OCI-LY7 (cell line): Measurements from ENCODE around the gene NABP2. TPM values are rescaled to one million over a fixed set of nuclear protein-coding genes. Genes with fewer than 3 reads are reported as not detected.

Experiments used
- BruUV-seq: library from RNA; stranded (reverse); fragments of 400-500 nt; replicated peaks from 2 replicates; lab custom pipeline; 2021; lab: Mats Ljungman, UMichigan
- CTCF ChIA-PET: fragments of 300-600 bp; sonication (Branson Sonifier 250); formaldehyde crosslinking; loops from one replicate; lab custom pipeline; 2022; ENCODE audit warnings: antibody characterized with exemption; ENCODE audit not compliant: unreplicated experiment; lab: Charles Lee
- POLR2A ChIA-PET: fragments of 300-600 bp; sonication (Branson Sonifier 250); formaldehyde crosslinking; loops from one replicate; lab custom pipeline; 2022; ENCODE audit warnings: antibody characterized with exemption; lab: Charles Lee
- DNase-seq: peaks from one replicate; pipeline ENCODE4 v3.0.0-alpha.2; 2015; ENCODE audit warnings: low spot score
- H2AFZ ChIP-seq: fragments of 200-600 bp; sonication (generic), shearing (Covaris generic); 2 replicates; pipeline ENCODE4 v1.6.1; 2014; ENCODE audit warnings: mild to moderate bottlenecking, antibody characterized with exemption, low read length, moderate library complexity
- H3K27ac ChIP-seq: fragments of 200-600 bp; sonication (generic); 2 replicates; pipeline ENCODE4 v1.5.1; 2014; ENCODE audit warnings: mixed run types, low read depth, mild to moderate bottlenecking, moderate library complexity, low read length, inconsistent platforms; ENCODE audit not compliant: poor library complexity, severe bottlenecking
- H3K36me3 ChIP-seq: fragments of 200-600 bp; sonication (generic); 2 replicates; pipeline ENCODE4 v1.6.1; 2014; ENCODE audit warnings: mild to moderate bottlenecking, antibody characterized with exemption, low read length, moderate library complexity, mixed read lengths; ENCODE audit not compliant: insufficient read depth
- H3K4me1 ChIP-seq: fragments of 200-600 bp; sonication (generic); 2 replicates; pipeline ENCODE4 v1.5.1; 2014; ENCODE audit warnings: mild to moderate bottlenecking, low read length; ENCODE audit not compliant: insufficient read depth, poor library complexity, severe bottlenecking
- H3K4me2 ChIP-seq: fragments of 200-600 bp; sonication (generic); 2 replicates; pipeline ENCODE4 v1.6.1; 2014; ENCODE audit warnings: mild to moderate bottlenecking, low read length
- H3K4me3 ChIP-seq: fragments of 200-600 bp; sonication (generic); 2 replicates; pipeline ENCODE4 v1.5.1; 2014; ENCODE audit warnings: mild to moderate bottlenecking, low read depth, low read length; ENCODE audit not compliant: poor library complexity, severe bottlenecking
- H3K79me2 ChIP-seq: fragments of 200-600 bp; sonication (generic); 2 replicates; pipeline ENCODE4 v1.6.1; 2016; ENCODE audit warnings: low read depth, mild to moderate bottlenecking, low read length, moderate library complexity, mixed read lengths; ENCODE audit not compliant: insufficient read depth
- H3K9me2 ChIP-seq: fragments of 200-600 bp; sonication (generic); 2 replicates; pipeline ENCODE4 v1.6.1; 2016; ENCODE audit warnings: mild to moderate bottlenecking, low read length, mixed read lengths; ENCODE audit not compliant: insufficient read depth
- H3K9me3 ChIP-seq: fragments of 200-600 bp; sonication (generic); 2 replicates; pipeline ENCODE4 v1.6.1; 2014; ENCODE audit warnings: mild to moderate bottlenecking, mixed run types, low read length, mixed read lengths
- H4K20me1 ChIP-seq: fragments of 200-600 bp; sonication (generic); 2 replicates; pipeline ENCODE4 v1.6.1; 2014; ENCODE audit warnings: mild to moderate bottlenecking, antibody characterized with exemption, low read length, moderate library complexity, mixed read lengths; ENCODE audit not compliant: insufficient read depth
- EZH2phosphoT487 ChIP-seq: fragments of 200-600 bp; sonication (generic); IDR thresholded peaks from 2 replicates; pipeline ENCODE4 v1.6.1; 2018; ENCODE audit warnings: low read depth, borderline replicate concordance, mild to moderate bottlenecking, mixed run types, antibody characterized with exemption, low read length, moderate library complexity, mixed read lengths
- intact Hi-C: fragments of 100-400 bp; cut with micrococcal nuclease; formaldehyde crosslinking; loops from one replicate; pipeline ENCODE4 v1.10.0; 2022; ENCODE audit not compliant: unreplicated experiment
- total RNA-seq, 2 experiments: library from RNA; depleted of rRNA in 1 of 2; stranded (reverse); fragments of >200 nt in 1 of 2; shearing (Covaris generic) in 1 of 2; gene quantifications; 2 replicates each; pipeline ENCODE4 v1.2.3, GENCODE V29; 2014 to 2022
- TF ChIP-seq, protein P1 (sequence below): fragments of 200-600 bp; sonication (generic); conservative IDR thresholded peaks from 2 replicates; pipeline ENCODE4 v1.5.1; 2014; ENCODE audit warnings: mild to moderate bottlenecking, antibody characterized with exemption, low read length, moderate library complexity, mixed read lengths

NABP2 gene
- total RNA-seq, 2 experiments from 2014 or later, result 37.5 to 61.1 TPM

DNA sequence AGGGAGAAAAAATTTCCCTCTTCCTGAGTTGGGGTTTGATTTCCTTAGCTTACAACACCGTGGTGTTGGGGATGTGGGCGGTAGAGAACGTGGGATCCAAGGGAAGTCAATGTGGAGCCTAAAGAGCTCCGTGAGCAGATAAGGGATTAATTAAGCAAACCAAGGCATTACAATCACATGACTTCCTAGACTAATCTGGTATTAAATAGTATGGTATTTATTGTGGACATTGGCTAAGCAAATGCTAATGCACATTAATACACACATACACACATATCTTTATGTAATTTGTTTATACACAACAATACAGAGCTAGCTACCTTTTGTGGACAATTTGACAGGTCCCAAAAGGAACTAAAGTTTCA lies 1.6 kb upstream of the NABP2 start:
- H2AFZ ChIP-seq, result peak overlapping the region; percentile 65; the same call in 1 of the 2 replicates
- intact Hi-C loops, result no loop called here

DNA sequence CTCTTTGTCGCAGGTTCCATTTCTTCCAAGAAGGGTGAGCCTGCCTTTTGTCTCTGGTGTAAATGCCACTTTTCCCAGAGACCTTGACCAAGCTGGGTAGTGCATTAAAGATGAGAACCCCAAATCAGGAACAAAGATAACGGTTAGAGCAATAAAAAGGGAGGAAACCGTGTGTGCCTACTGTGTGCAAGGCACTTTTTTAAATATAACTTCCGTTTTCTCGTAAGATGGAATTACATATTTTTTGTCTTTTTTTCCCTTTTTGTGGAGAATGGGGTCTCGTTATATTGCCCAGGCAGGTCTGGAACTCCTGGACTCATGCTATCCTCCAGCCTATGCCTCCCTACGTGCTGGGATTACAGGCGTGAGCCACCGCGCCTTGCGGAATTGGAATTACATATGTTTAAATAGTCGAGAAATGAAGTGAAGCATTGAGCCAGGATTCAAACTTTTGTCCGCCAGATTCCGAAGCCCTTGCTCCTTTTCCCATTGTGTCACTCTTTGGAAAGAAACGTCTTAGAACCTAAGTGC lies 506 bp upstream of the NABP2 start:
- Histone ChIP-seq H3K36me3 (no peaks in the 10 kb centered on the region; the same call in 1 of the 2 replicates), H3K4me3 (peak overlapping the region; percentile 83)

More for the DNA sequence above, 1.6 kb upstream of the NABP2 start:
- POLR2A ChIA-PET, result interaction anchor here (0.7 to 4.2 kb wide), 17 partner anchors 8 to 251 kb away, joined by 3 to 85 read pairs (median 9); partner anchors contain the start of genes COQ10A, IL23A, SMARCC2 and ZC3H10
- H3K79me2 ChIP-seq, result peaks cover 23% of the 10 kb centered on the region; the same call in 1 of the 2 replicates
- peak overlapping the region; percentile 77 for H3K27ac ChIP-seq
- CTCF ChIA-PET, result interaction anchor here (0.6 to 3.4 kb wide), 9 partner anchors 11 to 1620 kb away, joined by 3 to 35 read pairs (median 4); partner anchors contain the start of genes SMARCC2 and ZC3H10
- DNase-seq, result no peak
- peak overlapping the region; percentile 100 for H3K4me2 ChIP-seq
- H3K36me3 ChIP-seq, result no peaks in the 10 kb centered on the region; the same call in 1 of the 2 replicates
- H3K9me3 ChIP-seq, result no peaks in the 10 kb centered on the region
- no TSS peak for BruUV-seq
- H3K4me3 ChIP-seq, result peak overlapping the region; percentile 81
- no peaks in the 10 kb centered on the region for H3K9me2 ChIP-seq
- no peak for TF ChIP-seq EZH2phosphoT487
- TF ChIP-seq, protein P1, sequence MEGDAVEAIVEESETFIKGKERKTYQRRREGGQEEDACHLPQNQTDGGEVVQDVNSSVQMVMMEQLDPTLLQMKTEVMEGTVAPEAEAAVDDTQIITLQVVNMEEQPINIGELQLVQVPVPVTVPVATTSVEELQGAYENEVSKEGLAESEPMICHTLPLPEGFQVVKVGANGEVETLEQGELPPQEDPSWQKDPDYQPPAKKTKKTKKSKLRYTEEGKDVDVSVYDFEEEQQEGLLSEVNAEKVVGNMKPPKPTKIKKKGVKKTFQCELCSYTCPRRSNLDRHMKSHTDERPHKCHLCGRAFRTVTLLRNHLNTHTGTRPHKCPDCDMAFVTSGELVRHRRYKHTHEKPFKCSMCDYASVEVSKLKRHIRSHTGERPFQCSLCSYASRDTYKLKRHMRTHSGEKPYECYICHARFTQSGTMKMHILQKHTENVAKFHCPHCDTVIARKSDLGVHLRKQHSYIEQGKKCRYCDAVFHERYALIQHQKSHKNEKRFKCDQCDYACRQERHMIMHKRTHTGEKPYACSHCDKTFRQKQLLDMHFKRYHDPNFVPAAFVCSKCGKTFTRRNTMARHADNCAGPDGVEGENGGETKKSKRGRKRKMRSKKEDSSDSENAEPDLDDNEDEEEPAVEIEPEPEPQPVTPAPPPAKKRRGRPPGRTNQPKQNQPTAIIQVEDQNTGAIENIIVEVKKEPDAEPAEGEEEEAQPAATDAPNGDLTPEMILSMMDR, result no peak
- peaks cover 40% of the 10 kb centered on the region for H3K4me1 ChIP-seq
- no peaks in the 10 kb centered on the region for H4K20me1 ChIP-seq

More for the DNA sequence above, 506 bp upstream of the NABP2 start:
- Histone ChIP-seq H3K9me2 (no peaks in the 10 kb centered on the region), H3K27ac (peak overlapping the region; percentile 41), H3K79me2 (peaks cover 23% of the 10 kb centered on the region; the same call in 1 of the 2 replicates), H3K9me3 (no peaks in the 10 kb centered on the region), H4K20me1 (no peaks in the 10 kb centered on the region), H3K4me2 (peak overlapping the region; percentile 100), H3K4me1 (peaks cover 40% of the 10 kb centered on the region), H2AFZ (peak overlapping the region; percentile 97)
- CTCF ChIA-PET, result no interaction called here
- no TSS peak for BruUV-seq
- TF ChIP-seq EZH2phosphoT487, result no peak
- TF ChIP-seq, protein P1, result no peak
- intact Hi-C loops, result loop anchor here (1.0 kb wide), 4 partner anchors 15 to 104 kb away; no protein-coding TSS in a partner anchor
- DNase-seq, result no peak
- POLR2A ChIA-PET, result interaction anchor here (2.2 to 4.2 kb wide), 4 partner anchors 10 to 106 kb away, joined by 9 to 85 read pairs (median 16); partner anchors contain the start of genes SMARCC2 and ZC3H10
